GM19238 (cell line): Measurements from ENCODE around the gene DPM2.

Source experiments
- DNase-seq: peaks from one replicate; pipeline ENCODE4 v3.0.0; 2011; ENCODE audit warnings: low spot score; ENCODE audit not compliant: insufficient read length

The DPM2 gene

DNA sequence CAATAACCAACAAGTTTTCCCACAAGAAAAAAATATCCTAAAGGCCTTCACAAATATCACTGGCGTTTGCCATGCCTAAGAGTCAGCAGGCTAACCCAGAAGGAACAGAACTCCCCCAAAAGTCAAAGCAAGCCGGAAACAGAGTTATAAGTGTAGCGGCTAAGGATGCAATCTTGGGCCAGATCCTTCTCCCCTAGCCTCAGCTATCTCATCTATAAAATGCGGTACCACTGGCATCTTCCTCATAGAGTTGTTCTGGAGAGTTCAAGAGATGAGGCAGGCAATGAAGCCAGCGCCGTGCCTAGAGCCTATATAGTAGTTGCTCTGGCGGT, 632 bp downstream of the DPM2 start:
- DNase-seq: no peak

- DNase-seq: no peak
These were observed 1.3 kb downstream of the DPM2 start for GRCh38 chr9:127936347-127936852.

DNA sequence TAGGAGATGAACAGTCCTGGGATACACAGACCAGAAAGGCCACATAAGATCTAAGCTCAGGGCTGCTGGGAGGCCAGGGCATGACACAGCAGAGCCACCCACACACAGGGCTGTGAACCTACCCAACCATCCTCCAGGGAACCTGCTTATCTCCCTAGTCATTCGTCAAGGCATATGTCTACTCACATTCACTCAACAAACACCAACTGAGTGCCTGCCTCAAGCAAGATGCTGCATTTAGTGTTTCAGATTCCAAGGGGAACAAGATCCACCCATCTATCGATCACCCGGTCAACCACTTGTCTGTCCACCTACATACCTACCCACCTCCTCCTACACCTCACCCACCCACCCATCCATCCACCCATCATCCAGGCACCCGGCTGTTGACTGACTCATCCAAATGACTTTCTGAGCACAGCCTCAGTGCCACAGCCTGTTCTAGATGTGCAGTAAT, 1.9 kb downstream of the DPM2 start:
- no peak for DNase-seq

DNA sequence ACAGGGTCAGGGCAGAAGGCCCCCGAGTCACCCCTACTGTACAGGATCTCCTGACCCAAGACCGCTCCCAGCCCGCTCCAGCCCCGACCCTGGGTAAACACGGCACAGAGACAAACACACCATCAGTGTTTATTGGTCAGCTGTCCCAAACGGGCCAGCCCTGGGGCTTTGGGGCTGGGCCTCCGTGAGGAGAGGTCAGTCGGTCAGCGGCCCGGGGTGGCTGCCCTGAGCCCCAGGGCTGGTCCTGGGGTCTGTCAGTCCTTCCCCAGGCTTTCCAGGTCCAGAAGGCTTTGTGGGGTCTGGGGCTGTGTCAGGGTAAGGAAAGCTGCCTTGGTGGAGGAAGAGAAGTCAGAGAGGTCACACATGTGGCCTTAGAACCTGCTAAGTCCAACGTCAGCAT, 2.7 kb downstream of the DPM2 start:
- no peak for DNase-seq

DNA sequence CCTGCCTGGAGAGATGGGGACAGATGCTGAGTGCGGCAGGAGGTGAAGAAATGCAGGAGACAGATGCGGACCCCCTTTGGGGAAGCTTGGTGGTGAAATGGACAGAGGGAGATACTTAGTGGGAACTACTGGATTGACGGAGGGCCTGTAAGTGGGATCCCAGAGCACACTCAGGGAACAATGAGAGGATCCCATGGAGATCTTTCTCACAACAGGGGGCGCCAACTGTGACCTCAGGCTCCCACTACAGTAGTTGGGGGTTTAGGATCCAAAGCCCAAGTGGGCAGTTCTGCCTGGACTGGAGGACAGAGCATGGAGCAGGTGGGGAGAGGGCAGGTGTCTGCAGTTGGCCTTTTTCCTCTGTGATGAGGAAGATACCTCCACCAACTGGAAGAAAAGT, 3.4 kb downstream of the DPM2 start:
- DNase-seq: no peak

- no peak for DNase-seq
These were observed 6.4 kb downstream of the DPM2 start for GRCh38 chr9:127931092-127931881.

DNA sequence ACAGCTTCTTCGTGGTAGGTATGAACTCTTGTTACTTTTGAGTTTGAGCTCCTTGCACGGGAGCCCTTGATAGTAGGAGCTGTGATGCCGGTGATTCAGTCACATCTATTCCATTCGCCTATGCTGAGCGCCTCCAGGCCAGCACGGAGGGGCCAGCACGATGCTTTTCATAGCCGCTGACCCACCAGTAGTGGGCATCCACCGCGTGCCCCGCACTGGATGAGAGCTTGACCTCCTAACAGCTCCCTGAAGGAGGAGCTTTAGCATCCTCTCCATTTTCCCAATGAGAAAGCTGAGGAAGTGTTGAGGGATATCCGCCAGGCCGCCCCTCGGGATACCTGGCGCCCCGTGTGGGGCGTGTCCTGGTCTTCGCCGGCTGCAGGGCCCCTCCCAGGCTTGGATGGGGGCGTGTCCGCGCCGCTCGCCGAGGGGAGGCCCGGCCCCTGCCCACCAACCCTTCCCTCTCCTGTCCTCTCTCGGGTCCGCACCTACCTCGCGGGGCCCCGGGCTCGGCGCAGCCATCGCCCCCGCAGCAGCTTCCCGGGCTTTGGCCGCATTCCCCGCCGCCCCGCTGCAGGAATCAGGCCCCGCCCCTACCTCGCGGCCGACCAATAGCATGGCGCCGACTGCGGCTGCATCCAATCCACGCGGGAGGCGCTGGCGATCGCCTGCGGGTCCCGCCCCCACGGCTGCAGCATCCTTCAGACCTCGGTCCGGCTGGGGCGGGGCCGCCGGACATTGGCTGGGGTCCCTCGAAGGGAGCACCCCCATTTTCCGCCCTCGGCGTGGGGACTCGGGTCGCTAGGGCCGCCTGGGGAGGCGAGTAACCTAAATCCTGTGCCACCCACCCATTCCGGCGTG, 7.2 kb downstream of the DPM2 start, which contains the start of gene PIP5KL1:
PIP5KL1 (minus strand) TSS at position 547 of the 861 bp plus-strand sequence; CDS start at position 522, 25 bp downstream.
- peak; percentile 94 for DNase-seq

GRCh38 chr9:127929625-127929979, 8.1 kb downstream of the DPM2 start:
- DNase-seq: no peak

DNA sequence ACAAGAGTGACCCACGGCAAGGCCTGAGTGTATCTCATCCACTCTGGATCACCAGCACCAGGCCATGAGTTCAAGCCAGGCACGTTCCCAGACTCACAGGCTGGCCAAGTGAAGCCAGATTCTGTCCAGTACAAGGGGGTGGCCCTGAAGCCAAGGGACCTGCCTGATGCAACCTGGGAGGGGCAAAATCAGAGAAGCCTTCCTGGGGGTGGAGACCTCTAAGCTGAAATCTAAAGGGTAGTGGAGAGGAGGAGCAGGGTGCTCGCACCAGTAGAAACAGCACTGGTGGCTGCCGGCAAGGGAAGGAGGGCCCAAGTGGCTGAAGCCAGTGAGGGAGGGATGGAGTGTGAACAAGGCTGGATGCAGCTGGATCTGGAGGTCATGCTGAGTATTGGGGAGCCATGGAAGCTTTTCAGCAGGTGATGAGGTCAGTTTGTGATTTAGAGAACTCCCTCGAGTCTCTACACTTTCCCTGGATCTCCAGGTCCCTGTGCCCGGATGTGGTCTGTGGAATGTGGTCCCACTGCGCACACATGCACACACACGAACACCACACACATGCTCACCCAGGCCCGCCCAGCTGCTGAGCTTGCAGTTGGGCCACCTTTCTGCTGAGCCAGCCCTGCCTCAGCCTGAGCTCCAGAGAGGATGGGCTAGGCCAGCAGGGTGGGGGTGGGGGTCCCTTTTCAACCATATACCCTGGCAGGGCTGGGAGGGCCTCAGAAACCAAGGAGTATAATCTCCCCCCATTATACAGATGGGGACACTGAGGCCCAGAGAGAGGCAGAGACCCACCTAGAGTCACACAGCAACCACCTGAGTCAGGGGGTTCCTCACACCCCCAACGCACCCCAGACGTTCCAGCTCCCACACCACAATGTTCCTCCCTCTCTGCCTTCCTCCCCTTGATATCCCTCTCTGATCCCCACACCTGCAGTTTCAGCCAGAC, 8.7 kb downstream of the DPM2 start:
- DNase-seq: no peak

DNA sequence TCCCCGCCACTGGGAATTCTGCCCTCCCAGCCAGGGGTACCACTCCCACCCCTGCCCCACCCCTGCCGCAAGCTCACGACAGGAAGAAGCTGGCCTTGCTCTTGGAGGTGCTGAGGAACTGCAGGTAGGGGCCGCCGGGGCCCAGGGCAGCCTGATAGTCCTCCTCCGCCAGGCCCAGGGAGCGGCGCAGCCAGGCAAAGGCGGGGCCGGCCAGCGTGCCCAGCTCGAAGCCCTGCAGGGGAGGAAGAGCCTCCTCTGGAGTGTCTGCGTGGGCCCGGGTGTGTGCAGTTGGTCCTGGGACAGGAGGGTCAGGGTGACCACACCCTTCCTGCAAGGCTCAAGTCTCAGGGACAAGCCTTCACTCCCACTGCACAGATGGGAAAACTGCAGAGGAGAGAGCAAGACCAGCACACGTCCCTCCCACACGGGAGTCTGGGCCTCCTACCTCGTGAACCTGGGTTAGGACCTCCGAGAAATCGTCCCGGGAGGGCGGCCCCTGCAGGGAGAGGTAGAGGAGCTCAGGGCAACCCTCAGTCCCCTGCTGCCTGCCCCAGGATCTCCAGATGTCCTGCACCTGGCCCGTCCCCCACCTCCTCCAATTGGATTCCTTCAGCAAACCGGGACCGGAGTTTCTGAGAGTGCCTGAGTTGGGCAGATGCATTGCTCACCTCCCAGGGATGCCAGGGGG, 9.5 kb downstream of the DPM2 start:
- DNase-seq: no peak

DNA sequence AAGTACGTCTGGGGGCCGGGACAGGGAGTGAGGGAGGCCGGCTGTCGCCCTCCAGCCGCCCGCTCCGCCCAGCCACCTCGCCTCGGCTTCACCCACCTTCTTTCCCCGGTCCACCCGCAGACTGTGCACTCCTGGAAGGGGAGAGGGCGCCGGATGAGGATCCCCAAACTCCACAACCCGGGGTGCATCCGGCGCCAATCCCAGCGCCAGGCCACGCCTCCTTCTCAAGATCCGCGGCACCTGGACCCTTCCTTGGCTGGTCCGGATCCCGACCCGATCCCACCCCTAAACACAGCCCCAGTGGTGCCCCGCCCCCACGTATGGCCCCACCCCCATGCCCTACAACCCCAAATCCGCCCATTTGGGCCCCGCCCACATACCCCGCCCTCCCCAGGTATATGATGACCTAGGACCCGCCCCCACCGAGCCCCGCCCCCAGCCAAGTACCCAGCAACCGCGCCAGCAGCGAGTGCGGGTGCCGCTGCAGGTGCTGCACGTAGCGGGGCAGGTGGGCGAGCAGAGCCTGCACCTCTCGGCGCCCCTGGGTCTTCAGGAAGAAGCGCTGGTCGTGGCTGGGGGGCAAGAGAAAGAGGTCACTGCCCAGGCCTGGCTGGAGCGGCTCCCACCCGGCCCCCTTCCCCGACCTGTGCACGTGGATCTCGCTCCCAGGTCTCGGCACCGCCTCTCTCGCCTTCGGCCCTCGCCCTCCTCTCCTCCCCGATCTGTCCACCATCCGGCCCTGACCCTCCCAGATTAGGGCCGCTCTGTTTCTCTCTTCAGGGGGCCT, 10.3 kb downstream of the DPM2 start:
- DNase-seq: no peak

- DNase-seq: no peak
These were observed 10.8 kb downstream of the DPM2 start for GRCh38 chr9:127926906-127927200.

- DNase-seq: no peak
These were observed 11.4 kb downstream of the DPM2 start for GRCh38 chr9:127925959-127926905.

DNA sequence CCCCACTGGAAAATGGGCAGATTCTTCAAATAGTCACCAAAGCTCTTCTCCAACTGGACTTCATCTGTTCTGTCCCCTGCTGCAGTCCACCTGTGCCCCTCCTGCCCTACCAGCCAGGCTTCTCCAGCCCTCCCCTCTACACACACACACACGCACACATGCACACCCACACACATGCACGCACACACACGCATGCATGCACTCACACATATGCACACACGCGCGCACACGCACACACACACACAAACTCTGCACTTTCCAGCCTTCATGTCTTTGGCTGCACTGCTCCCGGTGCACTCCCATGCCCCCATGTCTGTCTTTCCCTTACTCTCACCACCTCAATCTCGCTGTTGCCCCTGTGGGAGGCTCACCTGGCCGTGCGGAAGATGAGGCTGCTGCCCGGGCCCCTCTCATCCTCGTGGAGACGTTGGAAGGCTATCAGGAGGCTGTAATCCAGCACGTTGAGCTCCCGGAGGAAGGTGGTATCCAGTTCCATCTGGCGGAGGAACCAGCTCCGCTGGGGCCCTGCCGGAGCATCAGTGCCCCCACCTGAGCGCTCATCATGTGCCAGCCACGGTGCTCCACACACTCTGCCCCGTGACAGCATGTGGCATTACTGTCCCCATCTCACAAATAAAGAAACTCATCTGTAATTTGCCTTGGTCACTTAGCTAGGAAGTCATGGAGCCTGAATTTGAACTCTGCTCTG, 12.8 kb downstream of the DPM2 start:
- no peak for DNase-seq

DNA sequence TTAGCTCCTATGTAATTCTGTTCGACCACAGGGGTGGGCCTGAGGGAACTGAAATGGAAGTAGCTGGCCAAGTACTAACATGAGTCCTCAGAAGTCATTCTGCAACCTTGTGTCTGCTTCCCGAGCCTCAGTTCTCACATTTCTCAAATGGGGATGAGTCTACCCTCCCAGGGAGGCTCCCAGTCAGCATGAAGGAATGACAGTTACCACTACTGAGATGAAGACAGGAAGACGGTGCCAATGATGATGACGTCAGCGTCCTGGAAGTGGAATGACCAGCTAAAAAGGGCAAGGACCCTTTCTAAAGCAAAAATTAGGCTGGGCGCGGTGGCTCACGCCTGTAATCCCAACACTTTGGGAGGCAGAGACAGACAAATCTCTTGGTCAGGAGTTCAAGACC, 13.9 kb downstream of the DPM2 start:
- DNase-seq: no peak

DNA sequence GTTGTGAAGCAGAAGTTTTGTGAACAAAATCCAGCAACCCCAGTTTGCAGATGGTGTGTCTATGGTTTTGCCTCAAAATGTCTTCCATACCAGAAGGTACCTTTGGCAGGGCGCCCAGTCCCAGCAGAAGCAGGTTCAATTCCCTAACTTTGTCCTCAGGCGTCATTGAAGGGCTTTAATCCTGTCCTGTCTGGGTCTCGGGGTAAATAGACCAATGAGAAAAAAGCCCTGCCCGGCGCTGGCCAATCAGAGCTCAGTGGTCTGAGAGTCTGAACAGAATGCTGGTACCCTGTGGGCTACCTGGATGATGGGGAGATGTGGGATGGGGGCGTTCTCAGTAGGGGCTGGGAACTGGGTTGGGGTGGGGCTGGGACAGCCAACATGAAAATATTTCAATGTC, 14.6 kb downstream of the DPM2 start:
- no peak for DNase-seq

GRCh38 chr9:127921557-127922120, 16.0 kb downstream of the DPM2 start:
- no peak for DNase-seq

GRCh38 chr9:127920794-127921193, 16.9 kb downstream of the DPM2 start:
- DNase-seq: no peak
